HepG2 (cell line): ENCODE results near the gene CSNK1D. TPM values are rescaled to one million over a fixed set of nuclear protein-coding genes. Genes with fewer than 3 reads are reported as not detected.

Experiments used
- ASH2L ChIP-seq: fragments of 300-600, 200-600 bp; sonication (generic); IDR thresholded peaks from 2 replicates; pipeline ENCODE4 v1.7.0; 2017; ENCODE audit warnings: low read depth, mild to moderate bottlenecking, moderate library complexity, mixed read lengths, low read length; ENCODE audit not compliant: insufficient read length
- CCDC6 ChIP-seq: sonication (generic); formaldehyde crosslinking; IDR thresholded peaks from 2 replicates; pipeline ENCODE4 v1.8.1; 2022; ENCODE audit warnings: mild to moderate bottlenecking, missing genetic modification reagents, moderate library complexity
- CHD2 ChIP-seq: IDR thresholded peaks from 2 replicates; pipeline ENCODE4 v1.6.1; 2011; ENCODE audit warnings: low read depth, low read length, improper control_type of control experiment
- EEA1 ChIP-seq: sonication (generic); formaldehyde crosslinking; IDR thresholded peaks from 2 replicates; pipeline ENCODE4 v1.5.1; 2020; ENCODE audit warnings: mild to moderate bottlenecking, missing genetic modification reagents, borderline replicate concordance
- GATA4 ChIP-seq: sonication (generic); IDR thresholded peaks from 2 replicates; pipeline ENCODE4 v1.6.1; 2016; ENCODE audit warnings: antibody characterized with exemption, low read depth, borderline replicate concordance
- MAFF ChIP-seq: IDR thresholded peaks from 2 replicates; pipeline ENCODE4 v1.6.1; 2011; ENCODE audit warnings: low read depth, low read length, improper control_type of control experiment
- NONO ChIP-seq, 2 experiments: fragments of 450-650 bp in 1 of 2; sonication (generic) in 1 of 2; formaldehyde crosslinking in 1 of 2; IDR thresholded peaks in 1 of 2; conservative IDR thresholded peaks in 1 of 2; 2 replicates each; pipeline versions ENCODE4 v1.6.1 to v1.8.0; 2017 to 2022; ENCODE audit warnings: mild to moderate bottlenecking in 1 of 2, missing genetic modification reagents in 1 of 2, moderate library complexity in 1 of 2
- SMAD9 ChIP-seq: sonication (generic); formaldehyde crosslinking; IDR thresholded peaks from 2 replicates; pipeline ENCODE4 v1.5.1; 2020; ENCODE audit warnings: mild to moderate bottlenecking, missing genetic modification reagents
- U2AF1 ChIP-seq: fragments of 200-400 bp; formaldehyde crosslinking; optimal IDR thresholded peaks from 2 replicates; pipeline ENCODE3; 2017; ENCODE audit warnings: mild to moderate bottlenecking, low read depth, low read length
- U2AF2 ChIP-seq: fragments of 200-400 bp; formaldehyde crosslinking; IDR thresholded peaks from 2 replicates; pipeline ENCODE4 v1.6.1; 2017; ENCODE audit warnings: low read depth, mild to moderate bottlenecking, low read length
- YEATS2 ChIP-seq: sonication (generic); formaldehyde crosslinking; IDR thresholded peaks from 2 replicates; pipeline ENCODE4 v1.4.0; 2020; ENCODE audit warnings: missing genetic modification reagents, borderline replicate concordance
- ZNF329 ChIP-seq: sonication (generic); formaldehyde crosslinking; IDR thresholded peaks from 2 replicates; pipeline ENCODE4 v1.9.0; 2021; ENCODE audit warnings: low read depth, mild to moderate bottlenecking, missing genetic modification reagents
- ZNF746 ChIP-seq: sonication (generic); formaldehyde crosslinking; IDR thresholded peaks from 2 replicates; pipeline ENCODE4 v1.8.0; 2022; ENCODE audit warnings: mild to moderate bottlenecking, missing genetic modification reagents
- ZNF83 ChIP-seq: sonication (generic); formaldehyde crosslinking; IDR thresholded peaks from 2 replicates; pipeline ENCODE4 v1.4.0; 2020; ENCODE audit warnings: missing genetic modification reagents, mild to moderate bottlenecking, borderline replicate concordance
- ZSCAN9 ChIP-seq: IDR thresholded peaks from 2 replicates; pipeline ENCODE4 v1.6.1; 2016; ENCODE audit warnings: borderline replicate concordance
- polyA plus RNA-seq, 8 experiments: library from polyadenylated mRNA; depleted of rRNA in 3 of 8; stranded (reverse) in 7 of 8; unstranded in 1 of 8; fragments of >200 nt; fragmentation: Illumina TruSeq in 4 of 8; extraction: Trizol in 4 of 8; gene quantifications; 2 replicates each; pipeline versions ENCODE4 v1.2.1 to v1.2.3, GENCODE V29; 2011 to 2016; ENCODE audit warnings: low read depth in 4 of 8, missing spikeins in 1 of 8, mixed read lengths in 1 of 8; ENCODE audit not compliant: insufficient read depth in 1 of 8
- total RNA-seq, 5 experiments: library from RNA; depleted of rRNA; stranded (reverse); fragments of >200 nt; fragmentation: Illumina TruSeq; extraction: Trizol; gene quantifications; 2 replicates each; pipeline ENCODE4 v1.2.3, GENCODE V29; 2016; ENCODE audit warnings: low read depth in 1 of 5
- TF ChIP-seq, protein P1 (sequence below): sonication (generic); formaldehyde crosslinking; IDR thresholded peaks from 2 replicates; pipeline ENCODE4 v1.5.1; 2020; ENCODE audit warnings: missing genetic modification reagents, mild to moderate bottlenecking, borderline replicate concordance
- TF ChIP-seq, protein P2 (sequence below): sonication (generic); formaldehyde crosslinking; IDR thresholded peaks from 2 replicates; pipeline ENCODE4 v1.9.0; 2021; ENCODE audit warnings: mild to moderate bottlenecking, missing genetic modification reagents
- TF ChIP-seq, protein P3 (sequence below): sonication (generic); formaldehyde crosslinking; IDR thresholded peaks from 2 replicates; pipeline ENCODE4 v1.5.1; 2020; ENCODE audit warnings: mild to moderate bottlenecking, missing genetic modification reagents, borderline replicate concordance

The CSNK1D gene
- total and polyA plus RNA-seq, 2 of the 13 experiments (the other 11 are each of a cell fraction or from before 2014, with no cell fraction given): 31.5 to 128 TPM

DNA sequence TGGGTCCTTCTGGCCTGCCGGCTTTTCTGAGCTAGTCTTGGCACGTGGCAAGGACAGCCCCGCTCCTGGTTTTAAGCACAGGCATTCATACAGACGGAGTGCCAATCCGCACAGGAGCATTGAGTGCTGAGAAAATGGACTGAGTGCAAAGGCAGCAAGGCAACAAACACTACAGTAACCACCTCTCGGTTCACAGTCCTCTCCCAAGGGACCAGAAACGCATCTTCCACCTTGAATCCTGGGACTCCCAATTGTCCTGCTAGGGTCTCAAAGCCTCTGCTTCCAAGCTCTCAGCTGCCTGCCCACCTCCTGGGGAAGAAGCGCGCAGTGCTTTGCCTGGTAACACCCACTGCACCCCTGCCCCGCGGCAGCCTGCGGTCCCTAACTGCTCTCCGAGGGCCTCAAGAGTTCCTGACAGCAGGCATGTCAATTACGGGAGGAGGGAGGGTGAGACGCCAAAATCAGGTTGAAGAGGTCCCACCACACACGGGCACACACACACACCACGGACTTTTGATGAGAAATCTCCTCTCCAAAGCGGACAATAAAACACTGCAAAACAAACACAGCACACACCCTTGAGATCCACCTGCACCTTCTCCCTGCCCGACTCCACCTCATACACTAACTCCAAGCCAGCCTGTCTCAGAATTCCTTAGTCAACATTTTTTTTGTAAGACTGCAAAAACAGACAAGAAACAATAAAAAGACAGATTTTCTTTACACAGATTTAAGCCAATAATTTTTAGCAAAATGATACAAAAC is 29.7 kb downstream of the CSNK1D start (continued):
- no peak for TF ChIP-seq U2AF2
- TF ChIP-seq ZSCAN9 (CRISPR knock-in tag): no peak
- TF ChIP-seq, protein P1, sequence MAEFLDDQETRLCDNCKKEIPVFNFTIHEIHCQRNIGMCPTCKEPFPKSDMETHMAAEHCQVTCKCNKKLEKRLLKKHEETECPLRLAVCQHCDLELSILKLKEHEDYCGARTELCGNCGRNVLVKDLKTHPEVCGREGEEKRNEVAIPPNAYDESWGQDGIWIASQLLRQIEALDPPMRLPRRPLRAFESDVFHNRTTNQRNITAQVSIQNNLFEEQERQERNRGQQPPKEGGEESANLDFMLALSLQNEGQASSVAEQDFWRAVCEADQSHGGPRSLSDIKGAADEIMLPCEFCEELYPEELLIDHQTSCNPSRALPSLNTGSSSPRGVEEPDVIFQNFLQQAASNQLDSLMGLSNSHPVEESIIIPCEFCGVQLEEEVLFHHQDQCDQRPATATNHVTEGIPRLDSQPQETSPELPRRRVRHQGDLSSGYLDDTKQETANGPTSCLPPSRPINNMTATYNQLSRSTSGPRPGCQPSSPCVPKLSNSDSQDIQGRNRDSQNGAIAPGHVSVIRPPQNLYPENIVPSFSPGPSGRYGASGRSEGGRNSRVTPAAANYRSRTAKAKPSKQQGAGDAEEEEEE (CRISPR knock-in tag): no peak
- TF ChIP-seq CHD2: peak; percentile 47; the same call in 1 of the 2 replicates
- peak; percentile 86 for TF ChIP-seq MAFF
- TF ChIP-seq EEA1 (CRISPR knock-in tag): no peak
- TF ChIP-seq NONO (IDR thresholded peaks at IDR 0.05): no peak
- TF ChIP-seq NONO (CRISPR knock-in tag; conservative IDR thresholded peaks at IDR 0.05): peak; percentile 53; the same call in 1 of the 2 replicates
- TF ChIP-seq, protein P2, sequence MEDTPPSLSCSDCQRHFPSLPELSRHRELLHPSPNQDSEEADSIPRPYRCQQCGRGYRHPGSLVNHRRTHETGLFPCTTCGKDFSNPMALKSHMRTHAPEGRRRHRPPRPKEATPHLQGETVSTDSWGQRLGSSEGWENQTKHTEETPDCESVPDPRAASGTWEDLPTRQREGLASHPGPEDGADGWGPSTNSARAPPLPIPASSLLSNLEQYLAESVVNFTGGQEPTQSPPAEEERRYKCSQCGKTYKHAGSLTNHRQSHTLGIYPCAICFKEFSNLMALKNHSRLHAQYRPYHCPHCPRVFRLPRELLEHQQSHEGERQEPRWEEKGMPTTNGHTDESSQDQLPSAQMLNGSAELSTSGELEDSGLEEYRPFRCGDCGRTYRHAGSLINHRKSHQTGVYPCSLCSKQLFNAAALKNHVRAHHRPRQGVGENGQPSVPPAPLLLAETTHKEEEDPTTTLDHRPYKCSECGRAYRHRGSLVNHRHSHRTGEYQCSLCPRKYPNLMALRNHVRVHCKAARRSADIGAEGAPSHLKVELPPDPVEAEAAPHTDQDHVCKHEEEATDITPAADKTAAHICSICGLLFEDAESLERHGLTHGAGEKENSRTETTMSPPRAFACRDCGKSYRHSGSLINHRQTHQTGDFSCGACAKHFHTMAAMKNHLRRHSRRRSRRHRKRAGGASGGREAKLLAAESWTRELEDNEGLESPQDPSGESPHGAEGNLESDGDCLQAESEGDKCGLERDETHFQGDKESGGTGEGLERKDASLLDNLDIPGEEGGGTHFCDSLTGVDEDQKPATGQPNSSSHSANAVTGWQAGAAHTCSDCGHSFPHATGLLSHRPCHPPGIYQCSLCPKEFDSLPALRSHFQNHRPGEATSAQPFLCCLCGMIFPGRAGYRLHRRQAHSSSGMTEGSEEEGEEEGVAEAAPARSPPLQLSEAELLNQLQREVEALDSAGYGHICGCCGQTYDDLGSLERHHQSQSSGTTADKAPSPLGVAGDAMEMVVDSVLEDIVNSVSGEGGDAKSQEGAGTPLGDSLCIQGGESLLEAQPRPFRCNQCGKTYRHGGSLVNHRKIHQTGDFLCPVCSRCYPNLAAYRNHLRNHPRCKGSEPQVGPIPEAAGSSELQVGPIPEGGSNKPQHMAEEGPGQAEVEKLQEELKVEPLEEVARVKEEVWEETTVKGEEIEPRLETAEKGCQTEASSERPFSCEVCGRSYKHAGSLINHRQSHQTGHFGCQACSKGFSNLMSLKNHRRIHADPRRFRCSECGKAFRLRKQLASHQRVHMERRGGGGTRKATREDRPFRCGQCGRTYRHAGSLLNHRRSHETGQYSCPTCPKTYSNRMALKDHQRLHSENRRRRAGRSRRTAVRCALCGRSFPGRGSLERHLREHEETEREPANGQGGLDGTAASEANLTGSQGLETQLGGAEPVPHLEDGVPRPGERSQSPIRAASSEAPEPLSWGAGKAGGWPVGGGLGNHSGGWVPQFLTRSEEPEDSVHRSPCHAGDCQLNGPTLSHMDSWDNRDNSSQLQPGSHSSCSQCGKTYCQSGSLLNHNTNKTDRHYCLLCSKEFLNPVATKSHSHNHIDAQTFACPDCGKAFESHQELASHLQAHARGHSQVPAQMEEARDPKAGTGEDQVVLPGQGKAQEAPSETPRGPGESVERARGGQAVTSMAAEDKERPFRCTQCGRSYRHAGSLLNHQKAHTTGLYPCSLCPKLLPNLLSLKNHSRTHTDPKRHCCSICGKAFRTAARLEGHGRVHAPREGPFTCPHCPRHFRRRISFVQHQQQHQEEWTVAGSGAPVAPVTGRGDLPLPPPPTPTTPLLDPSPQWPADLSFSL (CRISPR knock-in tag): no peak
- TF ChIP-seq ZNF83 (CRISPR knock-in tag): 0 out of 2 replicates have a peak, but pooled peaks have one; percentile 43
- no peak for TF ChIP-seq CCDC6
- no peak for TF ChIP-seq ASH2L
- TF ChIP-seq YEATS2 (CRISPR knock-in tag): 0 out of 2 replicates have a peak, but pooled peaks have one; percentile 23
- TF ChIP-seq, protein P3, sequence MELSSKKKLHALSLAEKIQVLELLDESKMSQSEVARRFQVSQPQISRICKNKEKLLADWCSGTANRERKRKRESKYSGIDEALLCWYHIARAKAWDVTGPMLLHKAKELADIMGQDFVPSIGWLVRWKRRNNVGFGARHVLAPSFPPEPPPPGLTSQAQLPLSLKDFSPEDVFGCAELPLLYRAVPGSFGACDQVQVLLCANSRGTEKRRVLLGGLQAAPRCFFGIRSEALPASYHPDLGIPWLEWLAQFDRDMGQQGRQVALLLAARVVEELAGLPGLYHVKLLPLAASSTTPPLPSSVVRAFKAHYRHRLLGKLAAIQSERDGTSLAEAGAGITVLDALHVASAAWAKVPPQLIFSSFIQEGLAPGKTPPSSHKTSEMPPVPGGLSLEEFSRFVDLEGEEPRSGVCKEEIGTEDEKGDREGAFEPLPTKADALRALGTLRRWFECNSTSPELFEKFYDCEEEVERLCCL: no peak
- peak; percentile 45 for TF ChIP-seq ZNF746 (CRISPR knock-in tag)
- TF ChIP-seq ZNF329: 0 out of 2 replicates have a peak, but pooled peaks have one; percentile 23
- TF ChIP-seq U2AF1: no peak
- no peak; the same call in 1 of the 2 replicates for TF ChIP-seq GATA4
- no peak for TF ChIP-seq SMAD9 (CRISPR knock-in tag)
